NCI-H510A (cell line): ENCODE data around the gene PMPCA.

ENCODE experiments used
- DNase-seq: peaks from one replicate; lab custom pipeline; 2025; lab: John Stamatoyannopoulos, UW

Gene PMPCA

GRCh38 chr9:136373300-136374182 lies 36.9 kb upstream of the PMPCA start, which contains the start of gene CARD9:
TSS of gene CARD9 (minus strand) at chr9:136373669. CDS start at chr9:136372078, 1,591 bp downstream.
- no peak for DNase-seq

- no peak for DNase-seq
These were observed 36.3 kb upstream of the PMPCA start for GRCh38 chr9:136374183-136374575.

- no peak for DNase-seq
These were observed 35.4 kb upstream of the PMPCA start for GRCh38 chr9:136375096-136375495.

- DNase-seq, result no peak
These were observed 34.0 kb upstream of the PMPCA start for GRCh38 chr9:136376457-136376856.

GRCh38 chr9:136377341-136378169 lies 32.9 kb upstream of the PMPCA start:
- DNase-seq, result no peak

GRCh38 chr9:136378170-136379002 lies 32.1 kb upstream of the PMPCA start:
- DNase-seq, result no peak

- no peak for DNase-seq
These were observed 31.5 kb upstream of the PMPCA start for GRCh38 chr9:136379003-136379287.

- no peak for DNase-seq
These were observed 31.1 kb upstream of the PMPCA start for GRCh38 chr9:136379401-136379800.

GRCh38 chr9:136379891-136380290 lies 30.6 kb upstream of the PMPCA start:
- DNase-seq, result no peak

- no peak for DNase-seq
These were observed 30.1 kb upstream of the PMPCA start for GRCh38 chr9:136380381-136380780.

- DNase-seq, result no peak
These were observed 29.1 kb upstream of the PMPCA start for GRCh38 chr9:136381311-136381710.

- DNase-seq, result no peak
These were observed 28.4 kb upstream of the PMPCA start for GRCh38 chr9:136381966-136382513.

- DNase-seq, result no peak
These were observed 27.0 kb upstream of the PMPCA start for GRCh38 chr9:136383436-136383835.

GRCh38 chr9:136385015-136385414 lies 25.4 kb upstream of the PMPCA start:
- no peak for DNase-seq

GRCh38 chr9:136386018-136386417 lies 24.4 kb upstream of the PMPCA start:
- DNase-seq, result no peak

GRCh38 chr9:136387217-136387616 lies 23.2 kb upstream of the PMPCA start:
- no peak for DNase-seq

GRCh38 chr9:136389396-136389795 lies 21.1 kb upstream of the PMPCA start:
- DNase-seq, result no peak

GRCh38 chr9:136391737-136392537 lies 18.5 kb upstream of the PMPCA start:
- DNase-seq, result no peak

- no peak for DNase-seq
These were observed 17.7 kb upstream of the PMPCA start for GRCh38 chr9:136392538-136393449.

GRCh38 chr9:136393531-136393930 lies 16.9 kb upstream of the PMPCA start:
- no peak for DNase-seq
